Skin of body (tissue), 2 donors: Measurements from ENCODE around the gene NDOR1. TPM values are rescaled to one million over a fixed set of nuclear protein-coding genes. Genes with fewer than 3 reads are reported as not detected.

Experiments
- DNase-seq: peaks from one replicate; lab custom pipeline; 2025; lab: John Stamatoyannopoulos, UW
- total RNA-seq: library from RNA; depleted of rRNA; stranded (reverse); fragments of >200 nt; gene quantifications from one replicate; pipeline ENCODE4 v1.2.3, GENCODE V29; 2014

NDOR1 gene
- total RNA-seq = 3.0 TPM

GRCh38 chr9:137205126-137206069 lies at the start of gene NDOR1, which contains the start of gene TMEM203:
TSS of gene NDOR1 (plus strand) at chr9:137205700. CDS start at chr9:137205778, 78 bp downstream.
TSS of gene TMEM203 (minus strand) at chr9:137205648. CDS start at chr9:137205414, 234 bp downstream.
- peak; percentile 53 for DNase-seq

- DNase-seq = no peak
Observed at GRCh38 chr9:137156567-137157375, 48.7 kb upstream of the NDOR1 start.

- no peak for DNase-seq
Observed at GRCh38 chr9:137157618-137158415, 47.7 kb upstream of the NDOR1 start.

GRCh38 chr9:137158625-137159024 lies 46.9 kb upstream of the NDOR1 start:
- no peak for DNase-seq

GRCh38 chr9:137159105-137160053 lies 46.1 kb upstream of the NDOR1 start:
- DNase-seq = no peak

GRCh38 chr9:137160054-137160425 lies 45.5 kb upstream of the NDOR1 start:
- no peak for DNase-seq

- DNase-seq = no peak
Observed at GRCh38 chr9:137160716-137161557, 44.6 kb upstream of the NDOR1 start.

- DNase-seq = no peak
Observed at GRCh38 chr9:137161558-137162486, 43.7 kb upstream of the NDOR1 start.

GRCh38 chr9:137162505-137163364 lies 42.8 kb upstream of the NDOR1 start:
- DNase-seq = no peak

GRCh38 chr9:137163365-137163715 lies 42.2 kb upstream of the NDOR1 start:
- no peak for DNase-seq

- no peak for DNase-seq
Observed at GRCh38 chr9:137163805-137164204, 41.7 kb upstream of the NDOR1 start.

- DNase-seq = no peak
Observed at GRCh38 chr9:137164370-137165249, 40.9 kb upstream of the NDOR1 start.

GRCh38 chr9:137165250-137165836 lies 40.2 kb upstream of the NDOR1 start:
- no peak for DNase-seq

- DNase-seq = no peak
Observed at GRCh38 chr9:137166380-137167229, 38.9 kb upstream of the NDOR1 start.

- no peak for DNase-seq
Observed at GRCh38 chr9:137167277-137167746, 38.2 kb upstream of the NDOR1 start.
